Activated CD8-positive, alpha-beta memory T cell treated with anti-CD3 and anti-CD28 coated beads, Interleukin-2, amount 10 ng/mL, durations not matched to agents 7 days and 5 days (primary cell): ENCODE results near the gene MRPS24. TPM values are rescaled to one million over a fixed set of nuclear protein-coding genes. Genes with fewer than 3 reads are reported as not detected.

ENCODE experiments used
- ATAC-seq: fragments of 150-1000 bp; cut with Tn5 transposase; one replicate; pipeline ENCODE4 v1.10.0; 2021; ENCODE audit warnings: moderate library complexity
- CTCF ChIA-PET: fragments of 350-600 bp; sonication (Branson Sonifier 250); formaldehyde crosslinking; loops from one replicate; lab custom pipeline; 2021; ENCODE audit warnings: antibody characterized with exemption; lab: Charles Lee
- DNase-seq: peaks from one replicate; pipeline ENCODE4 v3.0.0-alpha.2; 2020
- H3K27ac Mint-ChIP-seq: one replicate; pipeline ENCODE4 v1.8.0; 2021; ENCODE audit warnings: mild to moderate bottlenecking, mixed read lengths
- H3K27me3 Mint-ChIP-seq: one replicate; pipeline ENCODE4 v1.8.0; 2021; ENCODE audit warnings: mixed read lengths
- H3K36me3 Mint-ChIP-seq: one replicate; pipeline ENCODE4 v1.8.0; 2021; ENCODE audit warnings: mild to moderate bottlenecking, mixed read lengths
- H3K4me1 Mint-ChIP-seq: one replicate; pipeline ENCODE4 v1.8.0; 2021; ENCODE audit warnings: mixed read lengths
- H3K4me3 Mint-ChIP-seq: one replicate; pipeline ENCODE4 v1.8.0; 2021; ENCODE audit warnings: mild to moderate bottlenecking, moderate library complexity, mixed read lengths
- H3K9me3 Mint-ChIP-seq: one replicate; pipeline ENCODE4 v1.8.0; 2022; ENCODE audit warnings: low read depth, mixed read lengths
- total RNA-seq, 2 experiments: library from RNA; stranded (reverse); gene quantifications; one replicate each; pipeline ENCODE4 v1.2.3, GENCODE V29; 2021

MRPS24 gene
- total RNA-seq, 2 experiments from 2014 or later, result 75.3 to 96.2 TPM

DNA sequence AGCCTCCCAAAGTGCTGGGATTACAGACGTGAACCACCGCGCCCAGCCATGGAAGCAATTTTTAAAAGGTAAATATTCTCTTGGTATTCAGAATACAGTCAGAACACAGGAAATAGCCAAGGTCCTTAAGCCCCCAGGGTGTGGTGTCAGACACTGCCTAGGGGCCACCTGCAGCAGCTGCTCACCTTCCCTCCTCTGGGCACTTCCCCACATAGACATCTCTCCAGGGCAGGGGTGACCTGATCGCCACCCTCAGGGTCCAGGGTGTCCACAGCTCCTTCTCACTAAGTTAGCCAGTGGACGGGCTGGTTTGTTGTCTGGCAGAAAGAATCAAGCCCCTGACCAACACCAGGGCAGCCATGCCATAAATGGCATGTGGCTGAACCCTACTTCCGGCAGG, 21.2 kb upstream of the MRPS24 start:
- Mint-ChIP-seq H3K4me1 (peaks cover 25% of the 10 kb centered on the region), H3K4me3 (no peak overlapping the region), H3K36me3 (peaks cover 18% of the 10 kb centered on the region), H3K27me3 (no peaks in the 10 kb centered on the region), H3K9me3 (no peaks in the 10 kb centered on the region), H3K27ac (no peak overlapping the region)
- CTCF ChIA-PET, result interaction anchor here (0.7 kb wide), 1 partner anchor 40 kb away, joined by 3 read pairs; no protein-coding TSS in a partner anchor
- ATAC-seq, result no peak
- DNase-seq, result no peak

GRCh38 chr7:43888993-43889945, 20.0 kb upstream of the MRPS24 start:
- ATAC-seq (no peak), DNase-seq (no peak)
- peaks cover 25% of the 10 kb centered on the region for H3K4me1 Mint-ChIP-seq
- CTCF ChIA-PET, result no interaction called here
- H3K27ac Mint-ChIP-seq, result no peak overlapping the region
- H3K9me3 Mint-ChIP-seq, result no peaks in the 10 kb centered on the region
- H3K4me3 Mint-ChIP-seq, result no peak overlapping the region
- H3K27me3 Mint-ChIP-seq, result no peaks in the 10 kb centered on the region
- peaks cover 13% of the 10 kb centered on the region for H3K36me3 Mint-ChIP-seq

DNA sequence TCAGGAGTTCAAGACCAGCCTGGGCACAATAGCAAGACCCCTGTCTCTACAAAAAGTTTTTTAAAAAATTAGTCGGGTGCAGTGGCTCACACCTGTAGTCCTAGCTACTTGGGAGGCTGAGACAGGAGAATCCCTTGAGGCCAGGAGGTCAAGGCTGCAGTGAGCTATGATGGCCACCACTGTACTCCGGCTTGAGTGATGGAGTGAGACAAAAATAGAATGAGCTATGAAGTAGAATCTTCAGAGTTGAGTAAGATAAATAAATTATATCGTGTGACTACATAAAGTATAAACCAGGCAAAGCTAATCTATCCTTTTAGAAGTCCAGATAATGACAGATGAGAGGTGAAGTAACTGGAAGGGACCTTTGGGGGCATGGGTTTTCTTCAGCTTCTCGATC, 15.3 kb upstream of the MRPS24 start:
- no peak for DNase-seq
- Mint-ChIP-seq H3K27me3 (no peaks in the 10 kb centered on the region), H3K4me1 (peaks cover 5% of the 10 kb centered on the region), H3K36me3 (peaks cover 29% of the 10 kb centered on the region), H3K9me3 (no peaks in the 10 kb centered on the region), H3K27ac (no peak overlapping the region), H3K4me3 (no peak overlapping the region)
- CTCF ChIA-PET, result interaction anchor here (0.9 kb wide), 1 partner anchor 9 kb away, joined by 3 read pairs; no protein-coding TSS in a partner anchor
- no peak for ATAC-seq

DNA sequence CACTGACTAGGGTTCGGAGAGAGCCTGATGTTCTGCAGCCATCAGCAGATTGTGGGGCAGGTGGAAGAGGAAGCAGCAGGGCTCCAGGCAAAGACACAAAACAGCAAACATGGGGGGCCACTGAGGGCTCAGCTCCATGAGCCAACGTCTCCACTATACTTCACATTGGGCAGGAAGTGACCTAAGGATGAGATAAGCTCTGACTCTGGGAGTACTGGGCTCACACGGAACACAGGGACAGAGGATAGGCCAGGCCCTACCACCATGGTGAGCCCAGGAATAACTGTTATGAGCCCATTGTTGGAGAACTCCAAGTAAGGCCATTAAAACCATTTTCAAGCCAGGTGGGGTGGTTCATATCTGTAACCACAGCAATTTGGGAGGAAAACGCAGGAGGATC, 14.9 kb upstream of the MRPS24 start:
- no peak overlapping the region for H3K27ac Mint-ChIP-seq
- no peaks in the 10 kb centered on the region for H3K9me3 Mint-ChIP-seq
- no peak overlapping the region for H3K4me3 Mint-ChIP-seq
- no peaks in the 10 kb centered on the region for H3K27me3 Mint-ChIP-seq
- H3K36me3 Mint-ChIP-seq, result peaks cover 29% of the 10 kb centered on the region
- ATAC-seq (no peak), DNase-seq (no peak)
- CTCF ChIA-PET, result interaction anchor here (0.9 kb wide), 1 partner anchor 10 kb away, joined by 3 read pairs; no protein-coding TSS in a partner anchor
- H3K4me1 Mint-ChIP-seq, result peaks cover 3% of the 10 kb centered on the region

GRCh38 chr7:43880596-43880995, 11.3 kb upstream of the MRPS24 start:
- H3K4me3 Mint-ChIP-seq, result no peak overlapping the region
- H3K4me1 Mint-ChIP-seq, result peaks cover 11% of the 10 kb centered on the region
- no peaks in the 10 kb centered on the region for H3K27me3 Mint-ChIP-seq
- ATAC-seq (no peak), DNase-seq (no peak)
- H3K9me3 Mint-ChIP-seq, result no peaks in the 10 kb centered on the region
- peaks cover 39% of the 10 kb centered on the region for H3K36me3 Mint-ChIP-seq
- H3K27ac Mint-ChIP-seq, result no peak overlapping the region
- CTCF ChIA-PET, result no interaction called here

GRCh38 chr7:43879477-43879876, 10.2 kb upstream of the MRPS24 start:
- Mint-ChIP-seq H3K9me3 (no peaks in the 10 kb centered on the region), H3K36me3 (peaks cover 41% of the 10 kb centered on the region)

GRCh38 chr7:43878867-43879266, 9.6 kb upstream of the MRPS24 start:
- H3K9me3 Mint-ChIP-seq, result no peaks in the 10 kb centered on the region
- CTCF ChIA-PET, result interaction anchor here (1.1 to 1.2 kb wide), 2 partner anchors 40 to 179 kb away, joined by 3 read pairs; no protein-coding TSS in a partner anchor
- H3K27me3 Mint-ChIP-seq, result no peaks in the 10 kb centered on the region
- no peak for ATAC-seq
- peaks cover 11% of the 10 kb centered on the region for H3K4me1 Mint-ChIP-seq
- DNase-seq, result no peak
- H3K27ac Mint-ChIP-seq, result no peak overlapping the region
- H3K36me3 Mint-ChIP-seq, result peaks cover 39% of the 10 kb centered on the region
- no peak overlapping the region for H3K4me3 Mint-ChIP-seq

More at GRCh38 chr7:43879477-43879876, 10.2 kb upstream of the MRPS24 start:
- ATAC-seq, result no peak
- Mint-ChIP-seq H3K27ac (no peak overlapping the region), H3K4me1 (peaks cover 11% of the 10 kb centered on the region), H3K27me3 (no peaks in the 10 kb centered on the region), H3K4me3 (no peak overlapping the region)
- CTCF ChIA-PET, result interaction anchor here (1.2 kb wide), 1 partner anchor 179 kb away, joined by 3 read pairs; no protein-coding TSS in a partner anchor
- DNase-seq, result no peak

- Mint-ChIP-seq H3K4me3 (no peak overlapping the region), H3K4me1 (peaks cover 11% of the 10 kb centered on the region), H3K36me3 (peaks cover 39% of the 10 kb centered on the region), H3K27me3 (no peaks in the 10 kb centered on the region), H3K9me3 (peaks cover 2% of the 10 kb centered on the region), H3K27ac (no peak overlapping the region)
- CTCF ChIA-PET, result interaction anchor here (1.1 kb wide), 1 partner anchor 39 kb away, joined by 3 read pairs; no protein-coding TSS in a partner anchor
- no peak for DNase-seq
- ATAC-seq, result no peak
Measured at GRCh38 chr7:43877968-43878864, 8.9 kb upstream of the MRPS24 start.

GRCh38 chr7:43876976-43877745, 7.8 kb upstream of the MRPS24 start:
- DNase-seq, result peak; percentile 45
- H3K9me3 Mint-ChIP-seq, result peaks cover 2% of the 10 kb centered on the region
- H3K36me3 Mint-ChIP-seq, result peaks cover 37% of the 10 kb centered on the region
- H3K27ac Mint-ChIP-seq, result no peak overlapping the region
- no peaks in the 10 kb centered on the region for H3K27me3 Mint-ChIP-seq
- peaks cover 11% of the 10 kb centered on the region for H3K4me1 Mint-ChIP-seq
- peak; percentile 16 for ATAC-seq
- CTCF ChIA-PET, result interaction anchor here (1.1 kb wide), 1 partner anchor 17 kb away, joined by 3 read pairs; no protein-coding TSS in a partner anchor
- no peak overlapping the region for H3K4me3 Mint-ChIP-seq

- ATAC-seq (no peak), DNase-seq (no peak)
- H3K4me3 Mint-ChIP-seq, result no peak overlapping the region
- CTCF ChIA-PET, result interaction anchor here (1.1 kb wide), 1 partner anchor 17 kb away, joined by 3 read pairs; no protein-coding TSS in a partner anchor
- H3K27ac Mint-ChIP-seq, result no peak overlapping the region
- no peaks in the 10 kb centered on the region for H3K27me3 Mint-ChIP-seq
- H3K4me1 Mint-ChIP-seq, result peaks cover 11% of the 10 kb centered on the region
- H3K36me3 Mint-ChIP-seq, result peaks cover 32% of the 10 kb centered on the region
- H3K9me3 Mint-ChIP-seq, result peaks cover 2% of the 10 kb centered on the region
Measured at GRCh38 chr7:43876241-43876640, 6.9 kb upstream of the MRPS24 start.

GRCh38 chr7:43873300-43873699, 4.0 kb upstream of the MRPS24 start:
- Mint-ChIP-seq H3K9me3 (peaks cover 2% of the 10 kb centered on the region), H3K27ac (no peak overlapping the region), H3K36me3 (peaks cover 25% of the 10 kb centered on the region), H3K4me1 (peaks cover 25% of the 10 kb centered on the region), H3K27me3 (no peaks in the 10 kb centered on the region), H3K4me3 (no peak overlapping the region)
- DNase-seq (no peak), ATAC-seq (no peak)
- CTCF ChIA-PET, result no interaction called here

GRCh38 chr7:43872406-43873110, 3.2 kb upstream of the MRPS24 start:
- DNase-seq, result no peak
- Mint-ChIP-seq H3K9me3 (peaks cover 2% of the 10 kb centered on the region), H3K36me3 (peaks cover 21% of the 10 kb centered on the region), H3K27me3 (no peaks in the 10 kb centered on the region), H3K27ac (no peak overlapping the region), H3K4me3 (no peak overlapping the region), H3K4me1 (peaks cover 27% of the 10 kb centered on the region)
- no peak for ATAC-seq
- CTCF ChIA-PET, result no interaction called here
